GM11168 (cell line): ENCODE data around the gene SIDT2.

ENCODE experiments used
- in situ Hi-C: fragments of 300-500 bp; cut with MboI; formaldehyde crosslinking; loops from one replicate; pipeline ENCODE4 v1.12.0; 2022; ENCODE audit warnings: low sequenced_read_pairs; ENCODE audit not compliant: unreplicated experiment

SIDT2 gene

GRCh38 chr11:117201658-117202305 is 23.2 kb downstream of the SIDT2 start:
- in situ Hi-C loops = no loop called here

GRCh38 chr11:117202386-117203068 is 24.0 kb downstream of the SIDT2 start:
- in situ Hi-C loops = no loop called here

- in situ Hi-C loops = no loop called here
These were observed 24.5 kb downstream of the SIDT2 start for GRCh38 chr11:117203069-117203407.

GRCh38 chr11:117204283-117205080 is 25.9 kb downstream of the SIDT2 start:
- in situ Hi-C loops = loop anchor here (5.0 kb wide), 1 partner anchor 67 kb away; no protein-coding TSS in a partner anchor

GRCh38 chr11:117205211-117205818 is 26.8 kb downstream of the SIDT2 start:
- in situ Hi-C loops = loop anchor here (5.0 kb wide), 1 partner anchor 68 kb away; no protein-coding TSS in a partner anchor

- in situ Hi-C loops = loop anchor here (5.0 kb wide), 1 partner anchor 69 kb away; no protein-coding TSS in a partner anchor
These were observed 27.6 kb downstream of the SIDT2 start for GRCh38 chr11:117206111-117206510.

- in situ Hi-C loops = loop anchor here (5.0 kb wide), 1 partner anchor 70 kb away; no protein-coding TSS in a partner anchor
These were observed 28.3 kb downstream of the SIDT2 start for GRCh38 chr11:117206859-117207258.

GRCh38 chr11:117207481-117207880 is 28.9 kb downstream of the SIDT2 start:
- in situ Hi-C loops = loop anchor here (5.0 kb wide), 1 partner anchor 70 kb away; no protein-coding TSS in a partner anchor

GRCh38 chr11:117208710-117209109 is 30.2 kb downstream of the SIDT2 start:
- in situ Hi-C loops = loop anchor here (5.0 kb wide), 1 partner anchor 71 kb away; no protein-coding TSS in a partner anchor

- in situ Hi-C loops = loop anchor here (5.0 kb wide), 1 partner anchor 72 kb away; no protein-coding TSS in a partner anchor
These were observed 31.0 kb downstream of the SIDT2 start for GRCh38 chr11:117209351-117210125.

GRCh38 chr11:117210620-117211019 is 32.1 kb downstream of the SIDT2 start:
- in situ Hi-C loops = no loop called here

- in situ Hi-C loops = no loop called here
These were observed 34.3 kb downstream of the SIDT2 start for GRCh38 chr11:117212697-117213355.

- in situ Hi-C loops = no loop called here
These were observed 36.0 kb downstream of the SIDT2 start for GRCh38 chr11:117214404-117215110.

GRCh38 chr11:117217141-117218084 is 38.9 kb downstream of the SIDT2 start:
- in situ Hi-C loops = no loop called here

GRCh38 chr11:117218133-117218915 is 39.8 kb downstream of the SIDT2 start:
- in situ Hi-C loops = no loop called here

GRCh38 chr11:117219001-117219400 is 40.5 kb downstream of the SIDT2 start:
- in situ Hi-C loops = no loop called here

- in situ Hi-C loops = no loop called here
These were observed 40.9 kb downstream of the SIDT2 start for GRCh38 chr11:117219455-117219854.
